NOMO-1 treated with DMSO at 0.1 percent for 48 hours (cell line): ENCODE data around the gene KCNC3.

Experiments
- DNase-seq: peaks from one replicate; lab custom pipeline; 2025; ENCODE audit not compliant: unreplicated experiment; lab: John Stamatoyannopoulos, UW

KCNC3 gene

DNA sequence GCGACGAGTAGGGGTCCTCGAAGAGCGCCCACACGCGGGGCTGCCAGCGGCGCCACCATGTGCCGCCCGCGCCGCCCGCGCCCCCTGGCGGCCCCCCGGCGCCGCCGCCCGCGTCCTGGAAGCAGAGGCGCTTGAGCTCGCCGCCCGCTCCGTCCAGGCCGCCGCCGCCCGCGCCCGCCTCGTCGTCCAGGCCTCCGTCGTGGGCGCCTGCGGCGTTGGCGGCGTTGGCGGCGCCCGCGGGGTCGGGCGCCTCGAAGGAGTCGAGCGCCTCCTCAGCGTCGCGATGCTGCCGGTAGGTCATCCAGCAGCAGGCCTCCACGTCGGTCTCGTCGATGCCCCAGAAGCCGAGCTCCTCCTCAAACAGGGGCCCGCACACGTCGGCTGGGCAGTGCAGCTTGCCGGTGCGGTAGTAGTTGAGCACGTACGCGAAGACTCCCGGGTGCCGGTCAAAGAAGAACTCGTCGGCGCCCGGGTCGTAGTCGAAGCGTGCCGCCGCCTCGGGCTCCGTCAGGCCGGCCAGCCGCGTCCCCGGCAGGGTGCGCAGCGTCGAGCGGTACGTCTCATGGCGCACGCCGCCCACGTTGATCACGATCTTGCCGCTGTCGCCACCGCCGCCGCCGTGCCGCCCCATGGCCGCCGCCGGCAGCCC, 829 bp downstream of the KCNC3 start:
- DNase-seq, result peak; percentile 34

GRCh38 chr19:50327461-50328223, 1.5 kb downstream of the KCNC3 start:
- no peak for DNase-seq

GRCh38 chr19:50327013-50327412, 2.2 kb downstream of the KCNC3 start:
- DNase-seq, result no peak

DNA sequence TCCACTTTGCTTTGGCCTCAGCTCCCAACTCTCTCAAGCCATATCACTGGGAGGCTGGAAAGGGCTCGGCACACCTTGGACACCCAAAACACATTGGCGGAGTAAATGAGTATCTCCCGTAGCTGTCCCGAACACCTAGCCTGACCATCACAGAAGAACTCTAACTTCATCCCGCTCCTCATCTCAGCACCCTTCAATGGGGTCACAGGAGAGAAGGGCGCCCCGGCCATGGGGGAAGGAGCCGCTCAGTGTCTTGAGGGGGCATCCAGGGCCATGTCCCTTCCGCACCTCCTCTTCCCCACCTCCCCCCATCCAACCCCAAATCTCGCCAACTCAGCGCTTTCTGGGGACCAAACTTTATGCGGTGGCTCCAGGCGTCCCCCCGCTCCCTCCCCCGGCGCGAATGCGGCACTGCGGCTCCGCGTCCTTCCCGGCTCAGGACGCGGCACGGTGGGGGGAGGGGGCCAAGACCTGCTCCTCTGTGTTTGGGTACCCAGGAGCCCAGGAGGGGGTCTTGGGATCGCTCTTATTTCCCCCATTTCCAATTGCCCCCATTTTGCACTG, 3.0 kb downstream of the KCNC3 start:
- no peak for DNase-seq

DNA sequence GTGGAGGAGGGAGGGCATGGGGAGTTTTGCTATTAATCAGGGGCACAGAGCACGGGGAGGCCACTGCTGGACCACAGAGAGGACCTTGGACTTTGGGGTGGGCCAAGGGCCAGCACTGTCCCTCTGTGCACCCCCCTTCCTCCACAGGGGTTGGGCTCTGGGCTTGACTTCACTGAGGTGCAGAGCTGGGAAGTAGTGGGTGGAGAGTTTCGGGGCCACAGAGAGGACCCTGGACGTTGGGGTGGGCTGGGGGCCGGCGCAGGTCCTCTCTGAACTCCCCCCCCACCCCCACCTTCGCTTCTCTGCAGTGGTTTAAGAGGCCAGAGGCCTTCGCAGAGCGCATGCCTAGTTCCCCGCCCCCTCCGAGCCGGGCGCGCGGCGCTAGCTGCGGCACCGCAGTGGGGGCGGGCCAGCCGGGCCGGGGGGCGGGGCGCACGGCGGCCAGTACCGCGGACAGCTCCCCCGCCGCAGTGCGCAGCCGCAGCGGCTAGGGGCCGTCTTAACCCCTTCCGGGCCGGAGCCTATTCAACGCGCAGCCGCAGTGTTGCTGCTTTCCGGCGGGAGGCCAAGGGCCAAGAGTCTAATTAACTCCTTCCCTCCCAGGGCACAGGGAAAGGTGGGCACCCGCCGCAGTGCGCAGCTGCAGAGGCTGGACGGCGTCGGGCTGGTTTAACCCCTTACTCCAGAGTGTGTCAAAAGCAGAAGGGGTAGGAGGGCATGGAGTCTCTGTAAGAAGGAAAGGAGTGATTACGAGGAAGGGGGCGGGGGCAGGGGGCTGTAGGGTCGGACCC, 3.7 kb downstream of the KCNC3 start:
- peak; percentile 66 for DNase-seq

DNA sequence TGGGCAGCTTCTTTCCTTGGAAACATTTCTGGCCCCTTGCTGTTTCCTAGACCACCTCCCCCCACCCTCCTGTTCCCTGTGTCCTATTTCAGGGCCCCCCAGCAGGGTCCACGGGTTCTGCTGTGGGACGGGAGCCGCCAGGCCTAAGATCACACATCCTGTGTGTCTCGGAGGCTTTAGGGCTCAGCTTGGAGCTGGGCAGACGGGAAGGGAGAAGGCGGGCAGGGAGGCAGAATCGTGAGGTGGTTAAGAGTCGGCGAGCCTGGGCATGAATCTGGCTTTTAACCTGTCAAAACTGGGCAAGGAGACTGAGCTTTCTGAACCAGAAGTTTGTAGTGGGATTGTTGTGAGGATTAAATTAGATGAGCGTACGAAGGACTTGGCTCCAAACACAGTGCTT, 4.8 kb downstream of the KCNC3 start:
- no peak for DNase-seq

GRCh38 chr19:50323782-50324133, 5.4 kb downstream of the KCNC3 start:
- no peak for DNase-seq

- no peak for DNase-seq
Measured at GRCh38 chr19:50322931-50323781, 6.0 kb downstream of the KCNC3 start.

DNA sequence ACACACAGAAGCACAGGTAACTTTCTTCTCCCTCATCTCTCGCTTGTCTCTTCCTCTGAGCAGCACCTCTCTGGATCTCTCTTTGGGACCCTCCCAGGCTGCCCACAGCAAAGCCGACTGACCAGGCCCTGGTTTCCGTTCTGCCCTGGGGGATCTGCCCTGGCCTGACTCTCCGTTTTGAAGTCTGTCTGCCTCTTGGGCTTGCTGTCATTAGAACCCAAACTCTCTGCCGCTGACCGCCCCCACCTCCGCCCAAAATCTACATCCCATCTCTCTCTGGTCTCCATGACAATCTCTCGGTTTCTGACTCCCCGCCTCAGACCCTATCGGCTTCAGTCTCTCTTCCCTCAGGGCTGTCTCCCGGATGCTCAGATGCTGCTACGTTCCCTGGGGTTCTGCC, 6.9 kb downstream of the KCNC3 start:
- DNase-seq, result no peak

- DNase-seq, result no peak
Measured at GRCh38 chr19:50321831-50322230, 7.3 kb downstream of the KCNC3 start.

- DNase-seq, result no peak
Measured at GRCh38 chr19:50320596-50320995, 8.6 kb downstream of the KCNC3 start.

- no peak for DNase-seq
Measured at GRCh38 chr19:50320051-50320450, 9.1 kb downstream of the KCNC3 start.

DNA sequence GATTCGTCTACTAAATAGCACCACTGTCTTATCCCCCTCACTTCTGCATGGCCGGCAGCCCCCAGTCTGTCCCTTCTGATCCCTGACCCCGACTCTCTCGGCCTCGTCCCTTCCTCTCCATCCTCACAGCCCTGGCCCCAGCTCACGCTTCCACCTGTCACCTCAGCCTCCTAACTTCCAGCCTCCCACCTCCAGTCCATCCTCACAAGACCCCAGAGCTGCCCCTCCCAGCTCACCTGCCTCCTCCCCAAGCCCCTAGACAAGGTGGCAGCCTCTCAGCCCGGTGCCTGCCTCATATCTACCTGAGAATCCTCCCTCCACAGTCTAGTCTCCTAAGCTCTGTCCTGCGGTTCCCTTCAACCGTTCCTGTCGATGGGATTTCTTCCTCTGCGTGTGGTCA, 10.0 kb downstream of the KCNC3 start:
- DNase-seq, result no peak

DNA sequence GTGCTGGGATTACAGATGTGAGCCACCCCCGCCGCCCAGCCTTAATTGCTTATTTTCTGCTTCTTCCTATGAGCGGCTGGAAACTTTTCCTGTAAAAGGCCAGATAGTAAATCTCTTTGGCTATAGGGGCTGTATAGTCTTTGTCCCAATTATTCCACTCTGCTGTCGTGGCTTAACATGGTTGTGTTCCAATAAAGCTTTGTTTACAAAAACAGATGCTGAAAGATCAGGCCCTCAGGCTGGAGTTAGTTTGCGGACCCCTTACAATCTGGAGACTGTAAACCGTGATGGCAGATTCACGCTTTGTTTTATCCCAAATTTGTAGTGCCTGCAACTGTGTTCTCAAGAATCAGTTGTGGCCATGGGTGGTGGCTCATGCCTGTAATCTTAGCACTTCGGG, 10.7 kb downstream of the KCNC3 start:
- no peak for DNase-seq

- no peak for DNase-seq
Measured at GRCh38 chr19:50317115-50317514, 12.1 kb downstream of the KCNC3 start.

- no peak for DNase-seq
Measured at GRCh38 chr19:50315773-50316448, 13.3 kb downstream of the KCNC3 start.

GRCh38 chr19:50314724-50315708, 14.2 kb downstream of the KCNC3 start:
- DNase-seq, result no peak

DNA sequence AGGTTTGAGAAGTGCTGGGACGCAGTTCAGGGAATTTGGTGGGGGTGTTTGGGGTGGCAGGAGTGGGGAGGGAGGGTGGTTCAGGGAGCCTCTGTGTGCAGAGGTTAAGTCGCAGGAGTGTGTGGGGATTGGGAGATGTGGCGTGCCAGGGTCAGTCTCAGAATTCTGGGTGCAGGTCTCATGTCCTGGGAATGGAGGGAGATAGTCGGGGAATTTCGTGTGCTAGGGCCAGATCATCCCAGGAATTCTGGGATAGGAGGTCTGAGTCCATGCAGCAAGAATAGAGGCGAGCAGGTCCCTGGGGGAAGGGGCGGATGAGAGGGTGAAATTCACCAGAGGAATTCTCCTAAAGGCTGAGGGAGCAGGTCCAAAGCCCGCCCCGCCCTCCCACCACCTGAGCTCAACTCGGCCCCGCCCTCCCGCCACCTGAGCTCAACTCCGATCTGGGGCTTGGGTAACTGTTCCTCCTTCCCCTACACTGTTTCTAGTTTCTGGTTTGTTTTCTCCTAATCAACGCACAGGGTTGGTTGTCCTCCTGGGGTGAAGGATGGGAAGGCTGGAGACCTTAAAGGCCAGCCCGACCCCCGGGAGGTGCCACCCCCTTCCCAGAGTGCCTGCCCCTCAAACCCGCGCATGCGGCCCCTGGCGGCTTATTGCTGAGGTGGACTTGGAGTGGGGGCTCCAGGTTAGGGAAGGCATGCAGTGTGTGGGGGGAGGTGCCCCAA, 15.2 kb downstream of the KCNC3 start:
- no peak for DNase-seq
